Sigmoid colon (tissue), 4 donors: ENCODE results near the gene ATXN7L3.
A peak's percentile ranks its signal among the peaks of the same experiment; 100 is the strongest.

ENCODE experiments used
- CTCF ChIP-seq, 4 experiments: fragments of 450-650 bp in 3 of 4; fragments of 200-600 bp in 1 of 4; IDR thresholded peaks; one replicate each; pipeline ENCODE4 v1.5.1; 2016 to 2019; ENCODE audit warnings: antibody characterized with exemption in 4 of 4, mild to moderate bottlenecking in 3 of 4, moderate library complexity in 2 of 4
- EP300 ChIP-seq, 4 donors: sonication (generic); formaldehyde crosslinking; IDR thresholded peaks; one replicate each; pipeline ENCODE4 v1.6.1; 2017; ENCODE audit warnings: antibody characterized with exemption in 4 of 4
- POLR2AphosphoS5 ChIP-seq, 4 donors: sonication (generic); formaldehyde crosslinking; IDR thresholded peaks; one replicate each; pipeline ENCODE4 v1.6.1; 2017; ENCODE audit warnings: antibody characterized with exemption in 4 of 4

- no peak for TF ChIP-seq CTCF (IDR thresholded peaks at IDR 0.05)
- TF ChIP-seq EP300 (IDR thresholded peaks at IDR 0.05): no peak
- TF ChIP-seq POLR2AphosphoS5 (IDR thresholded peaks at IDR 0.05): peak in 3 of 4 donors; percentile 61 to 75 (median 68)
Measured at GRCh38 chr17:44222112-44222869, 22.6 kb upstream of the ATXN7L3 start.
